HL-60/S4 treated with retinoic acid at 250 ng/mL for 4 days and 3 days (cell line): Measurements from ENCODE around the gene RAB3IL1.

ENCODE experiments used
- in situ Hi-C: fragments of 300-500 bp; cut with MboI; formaldehyde crosslinking; loops from 2 replicates; pipeline ENCODE4 v1.7.0; 2022; ENCODE audit warnings: low sequenced_read_pairs

The RAB3IL1 gene

GRCh38 chr11:61850687-61851086 is 66.7 kb downstream of the RAB3IL1 start:
- in situ Hi-C loops, result no loop called here

GRCh38 chr11:61848631-61849030 is 68.7 kb downstream of the RAB3IL1 start:
- in situ Hi-C loops, result no loop called here

- in situ Hi-C loops, result no loop called here
These were observed 69.3 kb downstream of the RAB3IL1 start for GRCh38 chr11:61847914-61848581.
